ENCODE results near the gene FGF6. TPM values are rescaled to one million over a fixed set of nuclear protein-coding genes. Genes with fewer than 3 reads are reported as not detected.

Gene FGF6
- polyA plus RNA-seq, 1 donor (not counting 4 experiments of a cell fraction or from before 2014, with no cell fraction given): not detected

DNA sequence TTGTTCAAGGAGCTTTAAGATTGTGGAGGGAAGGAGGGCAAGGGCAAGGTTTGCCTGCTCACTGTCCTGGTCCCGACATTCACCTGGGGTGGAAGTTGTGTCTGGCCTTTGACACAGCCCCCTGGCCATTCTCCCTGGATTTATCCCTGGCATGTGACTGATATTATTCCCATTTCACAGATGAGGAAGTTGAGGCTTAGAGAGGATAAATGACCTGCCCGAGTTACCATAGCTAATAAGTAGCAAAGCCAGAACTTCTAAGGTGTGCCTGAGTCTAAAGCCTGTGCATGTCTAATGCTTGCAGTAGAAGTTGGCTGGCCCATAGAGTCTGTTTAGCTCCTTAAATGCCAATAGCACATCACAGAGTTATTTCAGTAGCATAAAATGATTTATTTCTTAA lies 720 bp upstream of the FGF6 start:
- Histone ChIP-seq H3K9me1 (ENCODE audit: control insufficient read depth, extremely low read depth, insufficient read depth, low read length) (no peaks in the 10 kb centered on the region), H2AFZ (ENCODE audit: control insufficient read depth, low read length) (no peak overlapping the region), H3K9ac (ENCODE audit: control insufficient read depth, extremely low read depth, insufficient read depth, low read length) (no peak overlapping the region), H3K36me3 (ENCODE audit: control insufficient read depth in 2 of 2, extremely low read depth in 1 of 2, insufficient read depth in 2 of 2, low read length in 2 of 2) (no peaks in the 10 kb centered on the region), H3K4me3 (ENCODE audit: control insufficient read depth in 2 of 3, extremely low read depth in 1 of 3, insufficient read depth in 2 of 3, low read depth in 1 of 3, low read length in 3 of 3) (no peak overlapping the region), H3K4me1 (ENCODE audit: control insufficient read depth, extremely low read depth, insufficient read depth, low read length) (no peaks in the 10 kb centered on the region), H3K79me2 (ENCODE audit: control insufficient read depth, insufficient read depth, low read length) (no peaks in the 10 kb centered on the region), H4K20me1 (ENCODE audit: control insufficient read depth, extremely low read depth, insufficient read depth, low read length) (no peaks in the 10 kb centered on the region), H3K27me3 (ENCODE audit: control insufficient read depth, extremely low read depth, insufficient read depth, low read length) (peaks cover 14% of the 10 kb centered on the region), H3K4me2 (ENCODE audit: control insufficient read depth, extremely low read depth, insufficient read depth, low read depth, low read length) (no peak overlapping the region), H3K27ac (ENCODE audit: control insufficient read depth, insufficient read depth, low read length) (no peak overlapping the region), H3K9me3 (ENCODE audit: control insufficient read depth, low read depth, low read length) (no peaks in the 10 kb centered on the region)
- DNase-seq (ENCODE audit: low read depth, low spot score): no peak
- no peak for TF ChIP-seq EZH2 (IDR thresholded peaks at IDR 0.05; ENCODE audit: low read length)
- TF ChIP-seq, protein P1, sequence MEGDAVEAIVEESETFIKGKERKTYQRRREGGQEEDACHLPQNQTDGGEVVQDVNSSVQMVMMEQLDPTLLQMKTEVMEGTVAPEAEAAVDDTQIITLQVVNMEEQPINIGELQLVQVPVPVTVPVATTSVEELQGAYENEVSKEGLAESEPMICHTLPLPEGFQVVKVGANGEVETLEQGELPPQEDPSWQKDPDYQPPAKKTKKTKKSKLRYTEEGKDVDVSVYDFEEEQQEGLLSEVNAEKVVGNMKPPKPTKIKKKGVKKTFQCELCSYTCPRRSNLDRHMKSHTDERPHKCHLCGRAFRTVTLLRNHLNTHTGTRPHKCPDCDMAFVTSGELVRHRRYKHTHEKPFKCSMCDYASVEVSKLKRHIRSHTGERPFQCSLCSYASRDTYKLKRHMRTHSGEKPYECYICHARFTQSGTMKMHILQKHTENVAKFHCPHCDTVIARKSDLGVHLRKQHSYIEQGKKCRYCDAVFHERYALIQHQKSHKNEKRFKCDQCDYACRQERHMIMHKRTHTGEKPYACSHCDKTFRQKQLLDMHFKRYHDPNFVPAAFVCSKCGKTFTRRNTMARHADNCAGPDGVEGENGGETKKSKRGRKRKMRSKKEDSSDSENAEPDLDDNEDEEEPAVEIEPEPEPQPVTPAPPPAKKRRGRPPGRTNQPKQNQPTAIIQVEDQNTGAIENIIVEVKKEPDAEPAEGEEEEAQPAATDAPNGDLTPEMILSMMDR (optimal IDR thresholded peaks at IDR 0.05 in 1 of 3, IDR thresholded peaks at IDR 0.05 in 1 of 3, conservative IDR thresholded peaks at IDR 0.05 in 1 of 3; ENCODE audit: extremely low read depth in 1 of 3, insufficient read depth in 2 of 3, low read length in 3 of 3): no peak
- dilution Hi-C loops (cut with MboI; ENCODE audit: extremely low pct_ligation_motif_present, low sequenced_read_pairs): no loop called here
- no peak for FAIRE-seq

DNA sequence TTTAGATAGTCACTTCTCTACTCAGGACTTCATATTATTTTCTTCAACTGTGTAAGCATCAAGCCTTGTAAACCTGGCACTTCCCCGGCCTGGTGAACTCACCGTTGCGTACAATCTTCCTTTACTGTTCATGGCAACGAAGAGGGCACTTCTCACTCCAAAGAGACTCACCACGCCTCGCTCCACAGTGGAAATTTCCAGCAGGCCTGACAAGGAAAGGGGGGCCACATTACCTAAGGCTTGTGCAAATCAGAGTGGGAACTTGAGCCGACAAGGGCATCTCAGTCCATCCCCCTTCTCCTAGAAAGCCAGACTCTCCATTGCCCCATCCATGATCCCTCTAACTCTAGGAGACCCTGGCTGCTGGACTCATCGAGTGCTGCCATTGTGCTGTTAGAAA lies 1.6 kb downstream of the FGF6 start:
- no peak overlapping the region for H3K4me2 ChIP-seq (ENCODE audit: control insufficient read depth, extremely low read depth, insufficient read depth, low read depth, low read length)
- H2AFZ ChIP-seq (ENCODE audit: control insufficient read depth, low read length): no peak overlapping the region
- no peaks in the 10 kb centered on the region for H4K20me1 ChIP-seq (ENCODE audit: control insufficient read depth, extremely low read depth, insufficient read depth, low read length)
- H3K27ac ChIP-seq (ENCODE audit: control insufficient read depth, insufficient read depth, low read length): no peak overlapping the region
- TF ChIP-seq EZH2 (IDR thresholded peaks at IDR 0.05; ENCODE audit: low read length): no peak
- TF ChIP-seq, protein P1 (optimal IDR thresholded peaks at IDR 0.05 in 1 of 3, IDR thresholded peaks at IDR 0.05 in 1 of 3, conservative IDR thresholded peaks at IDR 0.05 in 1 of 3; ENCODE audit: extremely low read depth in 1 of 3, insufficient read depth in 2 of 3, low read length in 3 of 3): no peak
- dilution Hi-C loops (cut with MboI; ENCODE audit: extremely low pct_ligation_motif_present, low sequenced_read_pairs): no loop called here
- H3K36me3 ChIP-seq (ENCODE audit: control insufficient read depth in 2 of 2, extremely low read depth in 1 of 2, insufficient read depth in 2 of 2, low read length in 2 of 2): no peaks in the 10 kb centered on the region
- no peak for FAIRE-seq
- no peaks in the 10 kb centered on the region for H3K9me3 ChIP-seq (ENCODE audit: control insufficient read depth, low read depth, low read length)
- H3K9ac ChIP-seq (ENCODE audit: control insufficient read depth, extremely low read depth, insufficient read depth, low read length): no peak overlapping the region
- DNase-seq (ENCODE audit: low read depth, low spot score): no peak
- H3K4me3 ChIP-seq (ENCODE audit: control insufficient read depth in 2 of 3, extremely low read depth in 1 of 3, insufficient read depth in 2 of 3, low read depth in 1 of 3, low read length in 3 of 3): no peak overlapping the region
- no peaks in the 10 kb centered on the region for H3K9me1 ChIP-seq (ENCODE audit: control insufficient read depth, extremely low read depth, insufficient read depth, low read length)
- H3K27me3 ChIP-seq (ENCODE audit: control insufficient read depth, extremely low read depth, insufficient read depth, low read length): peaks cover 14% of the 10 kb centered on the region
- H3K79me2 ChIP-seq (ENCODE audit: control insufficient read depth, insufficient read depth, low read length): no peaks in the 10 kb centered on the region
- H3K4me1 ChIP-seq (ENCODE audit: control insufficient read depth, extremely low read depth, insufficient read depth, low read length): no peaks in the 10 kb centered on the region
